Smooth muscle cell (in vitro differentiated cells): ENCODE data around the gene PPP1R3F. TPM values are rescaled to one million over a fixed set of nuclear protein-coding genes. Genes with fewer than 3 reads are reported as not detected.

Source experiments
- DNase-seq: peaks from one replicate; lab custom pipeline; 2025; ENCODE audit not compliant: unreplicated experiment; lab: John Stamatoyannopoulos, UW
- H2AFZ ChIP-seq: fragments of 200-600 bp; sonication (generic); 2 replicates; pipeline ENCODE4 v1.6.0; 2016; ENCODE audit warnings: antibody characterized with exemption, low read depth, mild to moderate bottlenecking
- H3F3A ChIP-seq: fragments of 200-600 bp; sonication (generic); 2 replicates; pipeline ENCODE4 v1.6.0; 2017; ENCODE audit warnings: antibody characterized with exemption, low read depth
- H3K27ac ChIP-seq: fragments of 200-600 bp; sonication (generic); 2 replicates; pipeline ENCODE4 v1.5.1; 2016; ENCODE audit warnings: low read depth, mild to moderate bottlenecking
- H3K27me3 ChIP-seq: fragments of 200-600 bp; sonication (generic); 2 replicates; pipeline ENCODE4 v1.6.1; 2016; ENCODE audit warnings: low read depth, mild to moderate bottlenecking
- H3K36me3 ChIP-seq: fragments of 200-600 bp; sonication (generic); 2 replicates; pipeline ENCODE4 v1.5.1; 2016; ENCODE audit warnings: low read depth
- H3K4me1 ChIP-seq: fragments of 200-600 bp; sonication (generic); 2 replicates; pipeline ENCODE4 v1.5.1; 2016; ENCODE audit warnings: low read depth
- H3K4me2 ChIP-seq: fragments of 200-600 bp; sonication (generic); 2 replicates; pipeline ENCODE4 v1.6.0; 2016; ENCODE audit warnings: mild to moderate bottlenecking
- H3K4me3 ChIP-seq: fragments of 200-600 bp; sonication (generic); 2 replicates; pipeline ENCODE4 v1.5.1; 2016; ENCODE audit warnings: mild to moderate bottlenecking
- H3K79me2 ChIP-seq: fragments of 200-600 bp; sonication (generic); 2 replicates; pipeline ENCODE4 v1.6.0; 2016; ENCODE audit warnings: low read depth, mild to moderate bottlenecking
- H3K9ac ChIP-seq: fragments of 200-600 bp; sonication (generic); 2 replicates; pipeline ENCODE4 v1.6.0; 2016; ENCODE audit warnings: low read depth
- H3K9me3 ChIP-seq: fragments of 200-600 bp; sonication (generic); replicated peaks from 2 replicates; pipeline ENCODE4 v1.5.1; 2016; ENCODE audit warnings: low read depth
- H4K20me1 ChIP-seq: fragments of 200-600 bp; sonication (generic); 2 replicates; pipeline ENCODE4 v1.6.0; 2016; ENCODE audit warnings: low read depth
- CTCF ChIP-seq: fragments of 200-600 bp; sonication (generic); IDR thresholded peaks from 2 replicates; pipeline ENCODE4 v1.5.1; 2017; ENCODE audit warnings: borderline replicate concordance, mild to moderate bottlenecking, antibody characterized with exemption; ENCODE audit not compliant: insufficient read depth, poor library complexity, severe bottlenecking
- WGBS: methylation state at CpG from one replicate; pipeline ENCODE4 v1.1.7; 2016; ENCODE audit warnings: low lambda C conversion rate; 5-methylcytosine and 5-hydroxymethylcytosine counted together
- polyA plus RNA-seq: library from polyadenylated mRNA; unstranded; fragments of >200 nt; fragmentation: Nextera tagmentation; extraction: Ambion mirVana; gene quantifications from 2 replicates; pipeline ENCODE4 v1.2.1, GENCODE V29; 2016
- total RNA-seq: library from RNA; depleted of rRNA; stranded (reverse); fragments of >200 nt; gene quantifications from 2 replicates; pipeline ENCODE4 v1.2.3, GENCODE V29; 2014

The PPP1R3F gene
- total and polyA plus RNA-seq, 2 experiments from 2014 or later, result 3.3 to 14.5 TPM

- Histone ChIP-seq H3K36me3 (no peaks in the 10 kb centered on the region), H3K4me1 (peaks cover 3% of the 10 kb centered on the region), H3K79me2 (no peaks in the 10 kb centered on the region), H3K9me3 (no peaks in the 10 kb centered on the region), H4K20me1 (no peaks in the 10 kb centered on the region), H3F3A (no peaks in the 10 kb centered on the region), H3K4me3 (no peak within 1 kb of the TSS), H3K4me2 (no peak within 1 kb of the TSS), H3K27ac (no peak within 1 kb of the TSS), H3K27me3 (no peaks in the 10 kb centered on the region), H3K9ac (no peak within 1 kb of the TSS), H2AFZ (no peak within 1 kb of the TSS)
- TF ChIP-seq CTCF, result no peak
- 83% methylated on average over 11 of the region's 11 CpGs for WGBS
- DNase-seq, result no peak
Measured at GRCh38 chrX:49264460-49264859, 5.1 kb upstream of the PPP1R3F start, which contains the start of gene FOXP3. FOXP3 (minus strand) TSS chrX:49264710; CDS start chrX:49258505, 6,205 bp downstream.

GRCh38 chrX:49266523-49267445 lies 2.8 kb upstream of the PPP1R3F start:
- H3K27me3 ChIP-seq, result no peaks in the 10 kb centered on the region
- WGBS, result 79% methylated on average over 10 of the region's 10 CpGs
- peaks cover 15% of the 10 kb centered on the region for H3K79me2 ChIP-seq
- no peak overlapping the region for H2AFZ ChIP-seq
- H3K4me3 ChIP-seq, result no peak overlapping the region
- H3K4me1 ChIP-seq, result peaks cover 3% of the 10 kb centered on the region
- no peak overlapping the region for H3K27ac ChIP-seq
- no peaks in the 10 kb centered on the region for H4K20me1 ChIP-seq
- TF ChIP-seq CTCF, result no peak
- no peak for DNase-seq
- no peaks in the 10 kb centered on the region for H3K36me3 ChIP-seq
- H3F3A ChIP-seq, result no peaks in the 10 kb centered on the region
- no peak overlapping the region for H3K9ac ChIP-seq
- no peak overlapping the region for H3K4me2 ChIP-seq
- H3K9me3 ChIP-seq, result no peaks in the 10 kb centered on the region

- no peaks in the 10 kb centered on the region for H3F3A ChIP-seq
- peak overlapping the region; percentile 37 for H3K9ac ChIP-seq
- peak overlapping the region; percentile 60 for H3K27ac ChIP-seq
- DNase-seq, result no peak
- peaks cover 19% of the 10 kb centered on the region for H3K79me2 ChIP-seq
- no peaks in the 10 kb centered on the region for H3K9me3 ChIP-seq
- no peaks in the 10 kb centered on the region for H3K36me3 ChIP-seq
- H2AFZ ChIP-seq, result no peak overlapping the region
- H3K4me1 ChIP-seq, result peaks cover 3% of the 10 kb centered on the region
- peak overlapping the region; percentile 84 for H3K4me2 ChIP-seq
- TF ChIP-seq CTCF, result no peak
- H4K20me1 ChIP-seq, result peaks cover 4% of the 10 kb centered on the region
- peak overlapping the region; percentile 50 for H3K4me3 ChIP-seq
- WGBS, result 38% methylated on average over 3 of the region's 4 CpGs
- no peaks in the 10 kb centered on the region for H3K27me3 ChIP-seq
Measured at GRCh38 chrX:49268702-49269009, 937 bp upstream of the PPP1R3F start.
